Gastroesophageal sphincter (tissue), 4 donors: Measurements from ENCODE around the gene DCAF10. TPM values are rescaled to one million over a fixed set of nuclear protein-coding genes. Genes with fewer than 3 reads are reported as not detected.
"Not testable (repeated sequence)": the region's sequence is repeated elsewhere in the genome, so short reads cannot be mapped to it uniquely, and the experiment has no call there.

Experiments
- ATAC-seq: fragments of 150-250 bp; one replicate; pipeline ENCODE4 v1.9.1; 2016; ENCODE audit warnings: mild to moderate bottlenecking, moderate library complexity
- H3K27ac ChIP-seq, 4 donors: fragments of 200-600 bp; sonication (generic) in 3 of 4; 1 replicate in 3 of 4; 2 replicates in 1 of 4; pipeline ENCODE4 v1.5.1; 2016 to 2019
- H3K27me3 ChIP-seq: fragments of 200-600 bp; sonication (generic); one replicate; pipeline ENCODE4 v1.5.1; 2019
- H3K36me3 ChIP-seq, 2 donors: fragments of 200-600 bp; sonication (generic); one replicate each; pipeline ENCODE4 v1.5.1; 2019; ENCODE audit warnings: control low read depth in 1 of 2
- H3K4me1 ChIP-seq, 3 donors: fragments of 200-600 bp; sonication (generic); 1 replicate in 2 of 3; 2 replicates in 1 of 3; pipeline ENCODE4 v1.5.1; 2016 to 2019; ENCODE audit warnings: control low read depth in 2 of 3
- H3K4me3 ChIP-seq, 2 donors: fragments of 200-600 bp; sonication (generic); one replicate each; pipeline ENCODE4 v1.5.1; 2019; ENCODE audit warnings: mild to moderate bottlenecking in 1 of 2, moderate library complexity in 1 of 2
- H3K9me3 ChIP-seq, 3 donors: fragments of 200-600 bp; sonication (generic); one replicate each; pipeline ENCODE4 v1.5.1; 2017 to 2019; ENCODE audit warnings: control low read depth in 2 of 3
- EP300 ChIP-seq: sonication (generic); formaldehyde crosslinking; IDR thresholded peaks from one replicate; pipeline ENCODE4 v1.6.1; 2017; ENCODE audit warnings: antibody characterized with exemption, mild to moderate bottlenecking
- POLR2A ChIP-seq, 2 donors: fragments of 450-650 bp; IDR thresholded peaks; one replicate each; pipeline ENCODE4 v1.6.1; 2017; ENCODE audit warnings: antibody characterized with exemption in 2 of 2, mild to moderate bottlenecking in 2 of 2, moderate library complexity in 1 of 2
- POLR2AphosphoS5 ChIP-seq: sonication (generic); formaldehyde crosslinking; IDR thresholded peaks from one replicate; pipeline ENCODE4 v1.6.1; 2017; ENCODE audit warnings: antibody characterized with exemption
- WGBS, 2 donors: methylation state at CpG; one replicate each; pipeline ENCODE4 v1.1.5; 2018; ENCODE audit warnings: low coverage in 1 of 2; 5-methylcytosine and 5-hydroxymethylcytosine counted together
- total RNA-seq, 4 donors: library from RNA; depleted of rRNA; stranded (reverse); fragments of >200 nt; gene quantifications; one replicate each; pipeline ENCODE4 v1.1.0, GENCODE V29; 2016
- TF ChIP-seq, protein P1 (sequence below), 4 experiments: fragments of 200-600 bp in 2 of 4; fragments of 450-650 bp in 2 of 4; sonication (generic) in 1 of 4; IDR thresholded peaks; one replicate each; pipeline ENCODE4 v1.5.1; 2017 to 2019; ENCODE audit warnings: antibody characterized with exemption in 4 of 4, mild to moderate bottlenecking in 2 of 4, moderate library complexity in 2 of 4

Gene DCAF10
- total RNA-seq, 4 donors from 2014 or later = 20.6 to 37.4 (median 30.1) TPM

DNA sequence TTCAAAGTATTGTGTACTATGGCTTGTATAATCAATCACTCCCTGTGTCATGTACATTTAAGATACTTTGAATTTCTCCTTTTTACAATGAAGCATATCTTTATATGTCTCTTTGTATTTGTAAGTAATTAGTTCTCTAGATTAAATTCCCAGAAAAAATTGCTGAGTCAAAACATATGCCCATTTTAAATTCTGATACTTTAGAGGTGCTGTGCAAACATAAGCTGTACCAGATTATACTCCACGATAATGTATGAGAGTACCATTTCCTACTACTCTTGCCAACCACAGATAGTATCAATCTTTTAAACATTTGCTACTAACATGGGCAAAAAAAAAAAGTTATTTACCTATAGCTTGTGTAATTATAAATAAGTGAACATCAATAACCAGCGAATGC, 18.3 kb downstream of the DCAF10 start:
- WGBS, 2 donors = 63 to 81% methylated on average over 2 of the region's 2 CpGs
- ATAC-seq = no peak
- TF ChIP-seq POLR2AphosphoS5 (no peak), POLR2A (IDR thresholded peaks at IDR 0.05) (no peak), EP300 (no peak)
- TF ChIP-seq, protein P1, sequence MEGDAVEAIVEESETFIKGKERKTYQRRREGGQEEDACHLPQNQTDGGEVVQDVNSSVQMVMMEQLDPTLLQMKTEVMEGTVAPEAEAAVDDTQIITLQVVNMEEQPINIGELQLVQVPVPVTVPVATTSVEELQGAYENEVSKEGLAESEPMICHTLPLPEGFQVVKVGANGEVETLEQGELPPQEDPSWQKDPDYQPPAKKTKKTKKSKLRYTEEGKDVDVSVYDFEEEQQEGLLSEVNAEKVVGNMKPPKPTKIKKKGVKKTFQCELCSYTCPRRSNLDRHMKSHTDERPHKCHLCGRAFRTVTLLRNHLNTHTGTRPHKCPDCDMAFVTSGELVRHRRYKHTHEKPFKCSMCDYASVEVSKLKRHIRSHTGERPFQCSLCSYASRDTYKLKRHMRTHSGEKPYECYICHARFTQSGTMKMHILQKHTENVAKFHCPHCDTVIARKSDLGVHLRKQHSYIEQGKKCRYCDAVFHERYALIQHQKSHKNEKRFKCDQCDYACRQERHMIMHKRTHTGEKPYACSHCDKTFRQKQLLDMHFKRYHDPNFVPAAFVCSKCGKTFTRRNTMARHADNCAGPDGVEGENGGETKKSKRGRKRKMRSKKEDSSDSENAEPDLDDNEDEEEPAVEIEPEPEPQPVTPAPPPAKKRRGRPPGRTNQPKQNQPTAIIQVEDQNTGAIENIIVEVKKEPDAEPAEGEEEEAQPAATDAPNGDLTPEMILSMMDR (IDR thresholded peaks at IDR 0.05) = no peak
- H3K4me3 ChIP-seq = no peak overlapping the region
- H3K36me3 ChIP-seq = peaks cover 0 to 27% of the 10 kb centered on the region in 2 donors
- H3K4me1 ChIP-seq = peaks cover 0 to 3% (median 0%) of the 10 kb centered on the region in 3 donors
- H3K9me3 ChIP-seq = no peaks in the 10 kb centered on the region
- no peak overlapping the region for H3K27ac ChIP-seq
- no peaks in the 10 kb centered on the region for H3K27me3 ChIP-seq

DNA sequence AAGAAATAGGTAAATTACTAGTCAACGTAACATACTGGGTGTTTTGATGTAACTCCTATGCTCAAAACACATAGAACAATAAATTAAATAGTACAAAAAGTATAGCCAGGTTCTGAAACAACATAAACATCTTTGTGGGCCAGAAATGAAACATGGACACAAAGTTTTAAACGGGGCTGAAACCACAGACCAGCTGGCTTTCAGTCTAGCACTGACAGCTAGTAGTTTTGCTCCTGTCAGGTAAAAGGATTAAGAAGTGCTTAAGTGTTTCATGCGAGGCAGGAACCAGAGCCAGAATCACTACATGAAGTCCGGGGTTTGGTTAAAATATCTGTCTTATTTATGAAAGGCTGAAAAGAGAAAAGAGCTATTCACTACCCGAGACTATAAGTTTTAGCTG, 19.5 kb downstream of the DCAF10 start:
- TF ChIP-seq EP300 (no peak), POLR2A (IDR thresholded peaks at IDR 0.05) (no peak), POLR2AphosphoS5 (no peak)
- TF ChIP-seq, protein P1 (IDR thresholded peaks at IDR 0.05) = no peak
- WGBS, 2 donors = 62 to 72% methylated on average over 5 of the region's 5 CpGs
- Histone ChIP-seq H3K27ac (no peak overlapping the region), H3K4me1 (no peaks in the 10 kb centered on the region), H3K4me3 (no peak overlapping the region), H3K36me3 (peaks cover 0 to 30% of the 10 kb centered on the region in 2 donors), H3K9me3 (no peaks in the 10 kb centered on the region), H3K27me3 (no peaks in the 10 kb centered on the region)
- no peak for ATAC-seq

DNA sequence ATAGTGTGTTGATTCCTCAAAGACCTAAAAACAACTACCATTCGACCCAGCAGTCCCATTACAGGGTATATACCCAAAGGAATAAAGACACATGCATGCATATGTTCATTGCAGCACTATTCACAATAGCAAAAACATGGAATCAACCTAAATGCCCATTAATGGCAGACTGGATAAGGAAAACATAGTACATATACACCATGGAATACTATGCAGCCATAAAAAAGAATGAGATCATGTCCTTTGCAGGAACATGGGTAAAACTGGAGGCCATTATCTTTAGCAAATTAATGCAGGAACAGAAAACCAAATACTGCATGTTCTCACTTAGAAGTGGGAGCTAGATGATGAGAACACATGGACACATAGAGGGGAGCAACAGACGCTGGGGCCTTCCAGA, 24.6 kb downstream of the DCAF10 start:
- not testable (repeated sequence) for ATAC-seq, H3K27ac ChIP-seq, H3K27me3 ChIP-seq, H3K9me3 ChIP-seq, H3K4me3 ChIP-seq
- WGBS, 2 donors = 86 to 90% methylated on average over 2 of the region's 2 CpGs
- Histone ChIP-seq H3K4me1 (peaks cover 0 to 11% (median 0%) of the 10 kb centered on the region in 3 donors), H3K36me3 (peaks cover 0 to 63% of the 10 kb centered on the region in 2 donors)

DNA sequence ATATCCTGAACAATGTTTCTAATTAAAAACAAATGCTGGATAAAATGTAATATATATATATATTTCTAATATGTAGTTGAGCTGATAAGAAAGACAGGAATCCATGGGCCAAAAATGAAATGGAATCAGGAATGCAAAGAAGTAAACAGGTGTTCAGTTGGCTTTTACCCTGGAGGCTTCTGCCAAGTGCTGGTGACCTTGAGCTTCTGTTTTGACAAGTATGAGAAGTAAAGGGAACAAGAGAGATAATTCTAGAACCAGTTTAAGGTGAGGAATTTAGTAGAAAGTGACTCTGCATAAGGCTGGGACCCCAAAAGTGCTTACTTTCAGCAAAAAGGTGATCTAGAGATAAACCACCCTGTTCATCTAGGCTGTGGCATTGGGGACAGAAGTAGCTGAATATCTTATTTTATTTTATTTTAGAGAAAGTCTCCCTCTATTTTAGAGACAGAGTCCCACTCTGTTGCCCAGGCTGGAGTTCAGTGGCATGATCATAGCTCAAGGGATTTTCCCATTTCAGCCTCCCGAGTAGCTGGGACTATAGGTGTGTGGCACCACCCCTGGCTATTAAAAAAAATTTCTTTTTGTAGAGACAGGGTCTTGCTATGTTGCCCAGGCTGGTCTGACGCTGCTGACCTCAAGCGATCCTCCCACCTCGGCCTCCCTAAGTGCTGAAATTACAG, 27.0 kb downstream of the DCAF10 start:
- TF ChIP-seq POLR2A (IDR thresholded peaks at IDR 0.05) (no peak), EP300 (no peak), POLR2AphosphoS5 (no peak)
- TF ChIP-seq, protein P1 (IDR thresholded peaks at IDR 0.05) = no peak
- peaks cover 0 to 55% of the 10 kb centered on the region in 2 donors for H3K36me3 ChIP-seq
- H3K27ac ChIP-seq = no peak overlapping the region
- no peak overlapping the region for H3K4me3 ChIP-seq
- no peaks in the 10 kb centered on the region for H3K9me3 ChIP-seq
- 86 to 96% methylated on average over 2 to 4 of the region's 4 CpGs for WGBS, 2 donors
- H3K27me3 ChIP-seq = no peaks in the 10 kb centered on the region
- H3K4me1 ChIP-seq = peaks cover 0 to 11% (median 0%) of the 10 kb centered on the region in 3 donors
- ATAC-seq = no peak

DNA sequence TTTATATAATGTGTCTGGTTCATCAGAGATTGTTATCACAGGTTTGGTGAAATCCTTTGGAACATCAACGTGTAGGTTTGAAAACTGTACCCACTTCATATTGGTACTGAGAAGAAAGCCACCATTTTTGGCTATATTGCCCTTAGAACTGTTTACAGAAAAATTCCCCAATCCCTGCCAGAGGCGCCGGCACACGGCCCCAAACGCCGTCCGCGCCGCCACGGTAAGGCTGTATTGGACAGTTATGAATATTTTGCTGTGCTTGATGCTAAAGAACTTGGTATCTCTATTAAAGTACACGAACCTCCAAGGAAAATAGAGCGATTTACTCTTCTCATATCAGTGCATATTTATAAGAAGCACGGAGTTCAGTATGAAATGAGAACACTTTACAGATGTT, 35.2 kb downstream of the DCAF10 start:
- Histone ChIP-seq H3K36me3 (peaks cover 0 to 25% of the 10 kb centered on the region in 2 donors), H3K27ac (no peak overlapping the region), H3K4me3 (no peak overlapping the region), H3K4me1 (no peaks in the 10 kb centered on the region), H3K27me3 (no peaks in the 10 kb centered on the region), H3K9me3 (no peaks in the 10 kb centered on the region)
- no peak for ATAC-seq
- 92 to 93% methylated on average over 12 of the region's 13 CpGs for WGBS, 2 donors
- TF ChIP-seq POLR2AphosphoS5 (no peak), EP300 (no peak), POLR2A (IDR thresholded peaks at IDR 0.05) (no peak)
- TF ChIP-seq, protein P1 (IDR thresholded peaks at IDR 0.05) = no peak
